Adrenal gland (tissue), 5 donors: ENCODE data around the gene PYGB.

ENCODE experiments used
- CTCF ChIP-seq, 6 experiments: fragments of 450-650 bp in 4 of 6; fragments of 200-600 bp in 2 of 6; sonication (generic) in 1 of 6; IDR thresholded peaks; 1 replicate in 5 of 6; 2 replicates in 1 of 6; pipeline versions ENCODE4 v1.5.1 to v1.8.0; 2016 to 2021; ENCODE audit warnings: antibody characterized with exemption in 6 of 6, mild to moderate bottlenecking in 2 of 6, moderate library complexity in 1 of 6
- POLR2A ChIP-seq, 2 donors: fragments of 450-650 bp; IDR thresholded peaks; one replicate each; pipeline ENCODE4 v1.6.1; 2017; ENCODE audit warnings: antibody characterized with exemption in 2 of 2, mild to moderate bottlenecking in 2 of 2, moderate library complexity in 1 of 2
- donor health status: DM: no; HTN: no; CAD: no.

GRCh38 chr20:25269833-25270170, 21.9 kb downstream of the PYGB start:
- no peak for TF ChIP-seq POLR2A (IDR thresholded peaks at IDR 0.05)
- no peak for TF ChIP-seq CTCF (IDR thresholded peaks at IDR 0.05)
